AG04449 (cell line): Measurements from ENCODE around the gene GALNT16.
A peak's percentile ranks its signal among the peaks of the same experiment; 100 is the strongest.

Experiments
- CTCF ChIA-PET: fragments of 350-600 bp; formaldehyde crosslinking; extraction: SDS; loops from one replicate; lab custom pipeline; 2021; ENCODE audit warnings: antibody characterized with exemption; lab: Yijun Ruan, JAX
- POLR2A ChIA-PET: fragments of 400-600, 350-600 bp; formaldehyde crosslinking; extraction: SDS; loops from one replicate; lab custom pipeline; 2020; ENCODE audit warnings: antibody characterized with exemption, inconsistent platforms; lab: Yijun Ruan, JAX
- DNase-seq: peaks from one replicate; pipeline ENCODE4 v3.0.0-alpha.2; 2010; ENCODE audit warnings: low read depth, low spot score
- H3K4me3 ChIP-seq: 2 replicates; pipeline ENCODE4 v1.5.1; 2011; ENCODE audit warnings: low read depth, mild to moderate bottlenecking, control low read depth, low read length
- TF ChIP-seq, protein P1 (sequence below): IDR thresholded peaks from one replicate; pipeline ENCODE4 v1.5.1; 2011; ENCODE audit warnings: mild to moderate bottlenecking, moderate library complexity, low read length, control low read depth, inconsistent platforms; ENCODE audit not compliant: insufficient read depth; ENCODE audit errors: missing control alignments

The GALNT16 gene

GRCh38 chr14:69313176-69313575 lies 53.2 kb downstream of the GALNT16 start:
- TF ChIP-seq, protein P1, sequence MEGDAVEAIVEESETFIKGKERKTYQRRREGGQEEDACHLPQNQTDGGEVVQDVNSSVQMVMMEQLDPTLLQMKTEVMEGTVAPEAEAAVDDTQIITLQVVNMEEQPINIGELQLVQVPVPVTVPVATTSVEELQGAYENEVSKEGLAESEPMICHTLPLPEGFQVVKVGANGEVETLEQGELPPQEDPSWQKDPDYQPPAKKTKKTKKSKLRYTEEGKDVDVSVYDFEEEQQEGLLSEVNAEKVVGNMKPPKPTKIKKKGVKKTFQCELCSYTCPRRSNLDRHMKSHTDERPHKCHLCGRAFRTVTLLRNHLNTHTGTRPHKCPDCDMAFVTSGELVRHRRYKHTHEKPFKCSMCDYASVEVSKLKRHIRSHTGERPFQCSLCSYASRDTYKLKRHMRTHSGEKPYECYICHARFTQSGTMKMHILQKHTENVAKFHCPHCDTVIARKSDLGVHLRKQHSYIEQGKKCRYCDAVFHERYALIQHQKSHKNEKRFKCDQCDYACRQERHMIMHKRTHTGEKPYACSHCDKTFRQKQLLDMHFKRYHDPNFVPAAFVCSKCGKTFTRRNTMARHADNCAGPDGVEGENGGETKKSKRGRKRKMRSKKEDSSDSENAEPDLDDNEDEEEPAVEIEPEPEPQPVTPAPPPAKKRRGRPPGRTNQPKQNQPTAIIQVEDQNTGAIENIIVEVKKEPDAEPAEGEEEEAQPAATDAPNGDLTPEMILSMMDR, result no peak
- no peak for DNase-seq
- POLR2A ChIA-PET, result no interaction called here
- CTCF ChIA-PET, result interaction anchor here (1.3 kb wide), 1 partner anchor 70 kb away, joined by 3 read pairs; no protein-coding TSS in a partner anchor
- no peak overlapping the region for H3K4me3 ChIP-seq

DNA sequence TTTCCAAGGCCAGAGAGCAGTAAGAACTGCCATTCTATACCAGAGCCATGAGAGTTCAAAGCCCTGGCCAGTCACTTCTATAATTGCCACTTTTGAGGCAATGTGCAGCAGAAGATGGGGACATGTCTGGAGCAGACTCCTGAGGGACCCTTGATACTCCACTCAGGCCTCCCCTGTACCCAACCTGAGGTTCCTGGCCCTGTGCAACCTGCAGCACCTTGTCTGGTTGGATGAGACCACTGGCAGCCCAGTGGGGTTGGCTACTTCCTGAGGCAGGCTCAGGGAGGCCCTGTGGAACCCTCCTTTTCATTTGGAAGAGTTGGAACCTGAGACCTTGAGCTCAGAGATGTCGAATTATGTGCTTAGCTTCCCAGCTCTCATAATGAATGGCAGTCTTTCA lies 54.4 kb downstream of the GALNT16 start:
- TF ChIP-seq, protein P1, result no peak
- no peak overlapping the region for H3K4me3 ChIP-seq
- no peak for DNase-seq
- POLR2A ChIA-PET, result no interaction called here
- CTCF ChIA-PET, result interaction anchor here (0.8 kb wide), 1 partner anchor 26 kb away, joined by 3 read pairs; no protein-coding TSS in a partner anchor

- ChIA-PET CTCF (interaction anchor here (0.8 kb wide), 1 partner anchor 27 kb away, joined by 3 read pairs; no protein-coding TSS in a partner anchor), POLR2A (no interaction called here)
- DNase-seq, result no peak
- TF ChIP-seq, protein P1, result no peak
- no peak overlapping the region for H3K4me3 ChIP-seq
Observed at GRCh38 chr14:69315301-69315700, 55.3 kb downstream of the GALNT16 start.

- TF ChIP-seq, protein P1, result no peak
- ChIA-PET POLR2A (interaction anchor here (0.6 to 1.3 kb wide), 4 partner anchors 19 to 172 kb away, joined by 3 to 8 read pairs (median 3); partner anchors contain the start of genes ERH and SLC39A9), CTCF (interaction anchor here (1.1 to 1.9 kb wide), 7 partner anchors 15 to 74 kb away, joined by 3 to 6 read pairs (median 3); no protein-coding TSS in a partner anchor)
- H3K4me3 ChIP-seq, result no peak overlapping the region
- DNase-seq, result no peak
Observed at GRCh38 chr14:69316449-69317101, 56.6 kb downstream of the GALNT16 start.

DNA sequence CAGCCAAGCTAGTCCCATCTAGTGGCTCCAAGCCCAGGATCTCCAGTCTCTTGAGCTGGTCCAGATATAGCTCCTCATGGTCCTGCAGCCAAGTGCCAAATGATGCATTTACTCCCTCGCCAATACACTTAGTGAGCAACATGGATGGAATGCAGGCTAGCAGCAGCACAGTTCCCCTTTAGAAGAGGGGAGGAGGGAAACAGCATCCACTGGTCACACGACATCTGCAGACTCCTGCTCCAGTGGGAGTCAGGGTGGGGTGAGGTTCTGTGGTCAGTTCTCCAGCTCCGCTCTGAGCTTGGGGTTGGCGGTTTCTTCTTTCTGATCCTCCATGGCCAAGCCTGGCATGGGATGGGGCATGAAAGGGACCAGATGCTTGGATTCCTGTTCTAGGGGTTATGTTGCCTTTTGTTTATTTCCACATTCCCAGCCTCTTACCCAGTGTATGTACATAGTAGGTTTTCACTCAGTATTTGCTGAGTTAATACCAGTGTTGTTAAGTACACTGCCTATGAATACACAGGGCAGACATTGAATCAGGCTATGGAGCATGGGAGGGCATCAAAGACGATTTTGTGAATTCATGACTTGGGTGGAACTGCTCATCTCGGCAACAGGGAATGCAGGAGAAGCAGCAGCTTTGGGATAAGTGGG lies 57.3 kb downstream of the GALNT16 start:
- H3K4me3 ChIP-seq, result no peak overlapping the region
- TF ChIP-seq, protein P1, result no peak
- ChIA-PET CTCF (interaction anchor here (1.1 to 1.9 kb wide), 6 partner anchors 16 to 75 kb away, joined by 3 to 6 read pairs (median 4); no protein-coding TSS in a partner anchor), POLR2A (interaction anchor here (0.6 to 1.3 kb wide), 4 partner anchors 20 to 172 kb away, joined by 3 to 8 read pairs (median 3); partner anchors contain the start of genes ERH and SLC39A9)
- peak; percentile 95 for DNase-seq

GRCh38 chr14:69317780-69318179 lies 57.8 kb downstream of the GALNT16 start:
- no peak overlapping the region for H3K4me3 ChIP-seq
- POLR2A ChIA-PET, result interaction anchor here (1.0 kb wide), 1 partner anchor 45 kb away, joined by 3 read pairs; no protein-coding TSS in a partner anchor
- TF ChIP-seq, protein P1, result no peak
- CTCF ChIA-PET, result interaction anchor here (0.5 to 1.9 kb wide), 4 partner anchors 25 to 106 kb away, joined by 3 to 6 read pairs (median 4); no protein-coding TSS in a partner anchor
- DNase-seq, result no peak
